GM21390 (cell line): ENCODE results near the gene RBM8A.

Source experiments
- ATAC-seq: cut with Tn5 transposase; IDR thresholded peaks from one replicate; pipeline ENCODE4 v1.9.1; 2021; ENCODE audit not compliant: unreplicated experiment

Gene RBM8A

DNA sequence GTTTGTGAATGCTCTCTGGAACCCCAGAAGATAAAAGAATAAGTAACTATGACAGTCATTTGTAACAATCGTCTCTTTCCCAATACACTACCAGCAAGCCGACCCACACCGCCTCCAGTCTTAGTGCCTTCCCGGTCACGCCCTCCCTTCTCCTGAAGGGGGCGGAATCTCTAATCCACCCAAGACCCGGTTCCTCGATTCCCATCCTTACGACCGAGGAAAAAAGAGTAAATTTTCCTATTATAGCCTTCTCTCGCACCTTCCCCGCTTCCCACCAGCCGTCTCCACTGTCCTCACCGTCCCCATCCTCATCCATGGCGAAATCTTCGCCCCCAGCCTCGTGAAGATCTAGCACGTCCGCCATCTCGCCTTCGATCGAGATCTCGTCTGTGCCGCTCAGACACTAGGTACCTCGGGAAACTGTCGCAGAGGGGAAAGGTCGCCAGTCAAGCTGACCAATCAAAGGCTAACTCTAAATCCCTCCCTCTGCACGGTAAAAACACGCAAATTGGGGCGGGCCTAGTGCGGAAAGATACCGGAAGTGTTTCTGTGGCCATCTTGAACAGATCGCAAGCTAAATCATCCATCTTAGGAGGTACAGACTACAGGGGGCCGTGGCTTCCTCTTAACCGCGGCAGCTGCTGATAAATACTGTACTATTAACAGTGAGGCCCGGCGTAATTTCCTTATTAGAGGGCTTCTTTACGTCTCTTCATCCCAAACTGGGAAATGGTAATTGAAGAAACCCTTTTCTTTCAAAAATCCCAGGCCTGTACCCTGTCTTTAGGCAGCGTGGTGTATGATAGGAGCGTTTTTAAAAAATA, at the start of gene RBM8A:
TSS of gene RBM8A (minus strand) at position 422 of the 824 bp plus-strand sequence. CDS start at position 364, 58 bp downstream.
- ATAC-seq: peak; percentile 94

DNA sequence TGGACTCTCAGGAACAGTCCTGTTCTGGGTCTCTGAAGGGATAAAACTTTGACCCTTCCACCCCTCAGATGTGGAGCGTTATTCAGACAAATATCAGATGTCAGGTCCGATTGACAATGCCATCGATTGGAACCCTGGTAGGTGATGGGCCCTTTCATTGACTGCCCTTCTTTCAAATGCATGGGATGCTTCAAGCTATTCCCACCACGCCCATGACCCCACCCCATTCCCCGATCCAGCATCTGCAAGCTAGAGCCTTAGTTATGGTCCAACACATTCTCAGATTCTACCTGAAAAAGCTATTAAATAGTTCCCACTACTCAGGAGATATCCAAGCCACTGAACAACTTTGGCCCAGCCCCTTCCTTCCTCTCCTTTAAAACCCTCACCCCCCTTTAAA, 49.7 kb upstream of the RBM8A start:
- no peak for ATAC-seq

GRCh38 chr1:145975216-145975615, 47.9 kb upstream of the RBM8A start:
- no peak for ATAC-seq

DNA sequence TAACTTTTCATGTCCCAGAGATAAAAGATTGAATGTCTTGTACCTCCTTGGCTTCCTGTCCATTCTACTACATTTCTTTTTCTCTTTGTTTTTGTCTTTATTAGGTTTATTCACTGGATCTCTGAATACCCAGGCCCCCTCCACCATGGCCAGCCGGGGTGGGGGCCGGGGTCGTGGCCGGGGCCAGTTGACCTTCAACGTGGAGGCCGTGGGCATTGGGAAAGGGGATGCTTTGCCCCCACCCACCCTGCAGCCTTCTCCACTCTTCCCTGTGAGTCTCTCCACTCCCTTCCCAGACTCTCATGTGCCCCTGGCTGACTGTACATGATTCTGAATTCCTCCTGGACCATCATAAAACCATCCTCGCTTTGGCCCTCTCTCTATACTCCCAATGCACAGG, 47.4 kb upstream of the RBM8A start:
- ATAC-seq: no peak

DNA sequence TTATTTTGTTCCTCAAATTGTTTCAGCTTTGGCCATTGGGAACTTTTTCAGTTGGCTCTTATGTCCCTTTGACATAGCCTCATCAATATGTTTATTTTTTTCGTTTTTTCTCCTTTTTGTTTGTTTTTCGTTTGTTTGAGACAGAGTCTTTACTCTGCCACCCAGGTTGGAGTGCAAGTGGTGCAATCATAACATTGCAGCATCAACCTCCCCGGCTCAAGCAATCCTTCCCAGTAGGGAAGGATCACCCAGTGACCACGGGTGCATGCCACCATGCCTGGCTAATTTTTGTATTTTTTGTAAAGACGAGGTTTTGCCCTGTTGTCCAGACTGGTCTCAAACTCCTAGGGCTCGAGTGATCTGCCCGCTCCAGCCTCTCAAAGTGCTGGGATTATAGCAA, 45.3 kb upstream of the RBM8A start:
- no peak for ATAC-seq

DNA sequence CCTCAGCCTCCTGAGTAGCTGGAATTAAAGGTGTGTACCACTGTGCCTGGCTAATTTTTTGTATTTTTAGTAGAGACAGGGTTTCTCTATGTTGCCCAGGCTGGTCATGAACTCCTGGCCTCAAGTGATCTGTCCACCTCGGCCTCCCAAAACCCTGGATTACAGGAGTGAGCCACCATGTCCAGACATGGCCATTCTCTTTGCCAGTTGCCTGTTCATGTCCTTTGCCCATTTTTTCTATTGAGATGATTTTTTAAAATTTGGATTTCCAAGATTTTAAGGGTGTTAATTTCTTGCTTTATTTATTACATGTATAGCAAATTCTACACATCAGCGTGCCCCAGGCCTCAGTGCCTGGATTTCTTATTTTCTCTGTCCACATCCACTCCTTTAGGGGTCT, 40.0 kb upstream of the RBM8A start:
- no peak for ATAC-seq

DNA sequence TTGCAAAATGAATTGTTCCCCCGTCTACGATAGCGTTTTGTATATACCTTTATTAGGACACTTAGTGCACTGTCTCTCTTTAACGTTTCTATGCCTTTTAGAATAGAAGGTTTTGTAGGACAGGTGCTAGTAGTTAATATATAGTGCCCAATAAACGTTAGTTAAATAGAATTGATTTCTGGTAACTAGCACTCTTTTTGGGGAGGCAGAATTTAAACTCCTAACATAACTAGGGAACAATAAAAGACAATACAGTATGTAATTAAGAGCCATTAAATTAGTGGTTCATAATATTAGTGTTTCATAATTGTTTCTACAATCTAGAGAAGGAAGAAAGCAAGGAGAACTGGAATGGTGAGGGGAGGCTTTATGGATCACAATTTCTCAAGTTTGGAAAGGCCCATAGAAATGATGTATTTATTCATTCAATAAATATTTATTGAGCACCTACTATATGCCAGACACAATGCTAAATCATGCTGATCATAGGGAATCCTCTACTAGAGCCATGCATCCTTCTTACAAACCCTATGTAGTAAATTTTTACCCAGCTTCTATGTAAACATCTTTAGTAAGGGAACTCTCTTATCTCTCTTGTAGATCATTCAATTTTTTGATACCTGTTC, 37.9 kb upstream of the RBM8A start:
- ATAC-seq: no peak

- peak; percentile 84 for ATAC-seq
These were observed 37.2 kb upstream of the RBM8A start, which contains the start of the genes ANKRD34A and POLR3GL for GRCh38 chr1:145964328-145965118. TSS of gene ANKRD34A (minus strand) at chr1:145964575. CDS start at chr1:145961759, 2,816 bp downstream. TSS of gene POLR3GL (plus strand) at chr1:145964690. CDS start at chr1:145974866, 10,176 bp downstream.

DNA sequence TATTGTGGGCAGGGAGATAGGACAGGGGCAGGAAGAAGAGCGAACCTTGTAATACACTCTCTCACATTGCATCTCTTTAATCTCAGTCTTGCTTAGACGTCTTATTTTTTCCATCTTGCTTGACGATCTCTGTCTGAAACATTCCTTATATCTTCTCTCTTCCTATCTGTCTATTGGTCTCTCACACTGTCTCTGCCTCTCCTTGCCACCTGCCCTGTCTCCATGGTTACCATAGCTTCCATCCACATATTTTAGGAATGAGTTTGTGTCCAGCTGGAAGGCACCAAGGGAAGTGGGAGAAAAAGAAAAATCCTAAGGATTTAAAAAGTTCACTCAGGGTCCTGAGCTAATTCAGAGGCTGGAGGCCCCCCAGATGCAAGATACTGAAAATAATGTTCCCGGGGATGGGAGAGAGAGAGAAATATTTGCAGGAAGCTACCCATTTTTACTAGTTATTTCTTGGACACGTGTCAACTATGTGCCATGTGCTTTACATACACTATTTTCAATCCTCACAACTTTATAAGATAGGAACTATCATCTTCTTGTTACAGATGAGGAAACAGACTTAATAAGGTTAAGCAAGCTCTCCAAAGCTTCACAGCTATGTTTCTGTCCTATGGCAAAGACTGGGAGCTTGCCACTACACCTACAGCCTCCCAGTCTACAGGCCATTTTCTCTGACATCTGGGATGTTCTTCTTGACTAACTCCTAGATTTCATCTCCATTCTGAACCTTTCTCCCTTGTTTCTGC, 36.2 kb upstream of the RBM8A start:
- no peak for ATAC-seq

DNA sequence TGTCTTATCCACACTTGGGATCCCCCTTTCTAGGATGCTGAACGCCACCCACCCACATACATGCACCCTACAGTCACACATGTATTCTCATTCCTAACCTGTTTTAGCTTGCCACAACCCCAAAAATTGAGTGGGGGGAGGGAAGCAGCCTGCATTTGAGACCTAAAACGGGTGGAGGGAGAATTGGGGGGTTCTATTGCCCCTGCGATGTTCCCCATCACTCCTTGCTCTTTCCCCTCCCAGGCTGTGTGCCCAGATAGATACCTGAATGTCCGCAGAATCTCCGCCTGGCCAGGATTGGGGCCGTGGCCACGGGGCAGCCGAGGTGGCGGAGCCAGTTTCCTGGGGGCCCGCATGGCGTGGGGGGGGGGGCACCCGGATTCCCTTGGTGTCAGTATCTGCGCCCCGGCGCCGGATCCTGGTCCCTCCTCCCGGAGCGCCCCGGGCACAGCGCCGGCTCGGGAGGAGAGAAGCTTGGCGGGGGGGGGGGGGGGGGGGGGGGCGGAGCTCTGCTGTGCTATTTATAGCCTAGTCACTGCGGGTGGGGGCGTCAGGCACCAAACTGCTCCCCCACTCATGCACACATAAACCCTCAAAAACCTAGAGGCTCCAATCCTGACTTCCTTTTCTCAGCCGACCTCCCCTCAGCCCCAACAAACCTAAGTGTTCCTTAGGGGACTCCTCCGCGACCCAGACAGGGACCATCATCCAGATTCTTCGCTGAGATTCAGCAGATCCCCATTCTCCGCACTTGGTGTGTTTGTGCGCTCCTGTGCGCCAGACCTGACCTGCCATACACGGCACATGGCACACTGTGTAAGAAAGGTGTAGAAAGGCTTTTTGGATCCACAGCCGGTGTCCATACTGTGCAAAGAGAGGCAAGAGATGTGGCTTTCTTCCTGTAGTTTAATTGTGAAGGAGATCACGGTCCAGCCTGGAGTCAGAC, 35.1 kb upstream of the RBM8A start:
- ATAC-seq: no peak

DNA sequence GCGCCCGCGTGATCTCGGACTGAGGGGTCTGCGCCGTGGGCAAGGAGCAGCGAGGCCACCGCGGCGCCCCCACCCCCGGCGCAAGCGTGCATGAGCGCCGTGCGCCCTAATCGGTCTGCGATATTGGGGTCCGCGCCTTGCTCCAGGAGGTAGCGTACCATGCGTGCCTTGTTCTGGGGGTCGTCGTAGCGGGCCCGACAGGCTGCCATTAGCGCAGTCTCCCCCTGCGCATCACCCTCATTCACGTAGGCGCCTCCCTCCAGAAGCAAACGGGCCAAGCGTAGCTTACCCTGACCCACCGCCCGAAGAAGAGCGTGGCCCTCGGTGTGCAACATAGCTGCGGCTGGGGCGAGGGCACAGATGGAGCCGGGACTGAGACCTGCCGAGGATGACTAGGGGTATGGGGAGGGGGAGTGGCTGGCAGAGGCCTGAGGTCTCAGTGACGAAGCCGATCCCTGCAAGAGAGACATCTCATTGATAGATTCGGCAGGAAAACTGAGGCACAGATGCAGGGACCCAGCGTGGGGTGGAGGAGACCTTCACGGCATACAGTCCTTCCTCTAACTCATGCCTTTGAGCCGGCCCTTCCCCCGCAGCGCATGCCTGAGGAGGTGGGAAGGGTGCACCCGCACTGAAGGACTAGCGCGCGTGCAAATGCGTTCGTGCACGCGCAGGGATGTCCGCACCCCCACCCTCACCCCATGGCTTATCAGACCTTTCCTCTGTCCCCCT, 34.3 kb upstream of the RBM8A start:
- no peak for ATAC-seq

DNA sequence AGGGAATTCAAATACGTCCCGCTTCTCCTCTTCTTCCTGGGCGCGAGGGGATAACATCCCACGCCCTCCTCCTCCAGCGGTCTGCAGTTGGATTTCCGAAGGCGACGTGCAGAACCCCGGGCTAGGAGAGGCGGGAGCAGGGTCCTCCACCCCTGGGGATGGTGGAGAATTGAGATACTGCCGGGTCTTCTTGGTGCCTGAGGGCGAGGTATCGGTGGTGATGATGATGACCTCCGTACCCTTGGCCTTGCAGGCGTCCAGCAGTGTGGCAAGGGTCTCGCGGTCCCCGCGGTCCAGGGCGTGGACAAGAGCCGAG, 33.8 kb upstream of the RBM8A start:
- ATAC-seq: no peak

DNA sequence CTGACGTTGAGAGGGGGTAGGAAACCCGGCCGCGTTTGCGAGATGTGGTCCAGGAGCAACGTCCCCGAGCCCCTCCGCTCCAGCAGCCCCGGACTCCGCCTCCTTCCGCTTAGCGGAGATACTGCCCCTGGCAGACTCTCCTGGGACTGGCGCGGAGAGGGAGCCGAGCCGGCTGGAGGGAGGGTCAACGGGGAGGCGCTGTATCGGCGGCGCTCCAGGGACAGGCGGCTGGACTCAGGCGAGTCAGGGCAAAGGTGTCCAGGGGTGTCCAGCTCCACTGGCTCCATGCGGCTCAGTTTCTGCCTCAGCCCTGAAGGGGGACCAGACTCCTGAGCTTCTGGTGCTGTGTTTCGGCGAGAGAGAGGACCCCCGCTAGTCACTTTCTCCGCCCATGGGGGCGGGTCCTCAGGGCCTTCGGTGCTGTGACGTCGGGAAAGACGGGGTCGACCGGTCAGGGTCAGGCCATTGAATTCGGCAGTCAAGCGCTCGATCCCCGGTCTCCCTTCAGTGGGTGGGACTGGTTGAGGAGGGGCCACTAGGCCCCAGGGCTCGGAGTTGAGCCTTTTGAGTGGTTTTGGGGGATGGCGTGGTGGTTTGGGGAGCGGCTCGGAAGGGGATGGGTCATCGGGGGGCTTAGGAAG, 33.3 kb upstream of the RBM8A start:
- no peak for ATAC-seq

GRCh38 chr1:145959957-145960467, 32.7 kb upstream of the RBM8A start:
- ATAC-seq: no peak

- no peak for ATAC-seq
These were observed 32.0 kb upstream of the RBM8A start for GRCh38 chr1:145959333-145959732.

- ATAC-seq: no peak
These were observed 31.4 kb upstream of the RBM8A start for GRCh38 chr1:145958734-145959133.

DNA sequence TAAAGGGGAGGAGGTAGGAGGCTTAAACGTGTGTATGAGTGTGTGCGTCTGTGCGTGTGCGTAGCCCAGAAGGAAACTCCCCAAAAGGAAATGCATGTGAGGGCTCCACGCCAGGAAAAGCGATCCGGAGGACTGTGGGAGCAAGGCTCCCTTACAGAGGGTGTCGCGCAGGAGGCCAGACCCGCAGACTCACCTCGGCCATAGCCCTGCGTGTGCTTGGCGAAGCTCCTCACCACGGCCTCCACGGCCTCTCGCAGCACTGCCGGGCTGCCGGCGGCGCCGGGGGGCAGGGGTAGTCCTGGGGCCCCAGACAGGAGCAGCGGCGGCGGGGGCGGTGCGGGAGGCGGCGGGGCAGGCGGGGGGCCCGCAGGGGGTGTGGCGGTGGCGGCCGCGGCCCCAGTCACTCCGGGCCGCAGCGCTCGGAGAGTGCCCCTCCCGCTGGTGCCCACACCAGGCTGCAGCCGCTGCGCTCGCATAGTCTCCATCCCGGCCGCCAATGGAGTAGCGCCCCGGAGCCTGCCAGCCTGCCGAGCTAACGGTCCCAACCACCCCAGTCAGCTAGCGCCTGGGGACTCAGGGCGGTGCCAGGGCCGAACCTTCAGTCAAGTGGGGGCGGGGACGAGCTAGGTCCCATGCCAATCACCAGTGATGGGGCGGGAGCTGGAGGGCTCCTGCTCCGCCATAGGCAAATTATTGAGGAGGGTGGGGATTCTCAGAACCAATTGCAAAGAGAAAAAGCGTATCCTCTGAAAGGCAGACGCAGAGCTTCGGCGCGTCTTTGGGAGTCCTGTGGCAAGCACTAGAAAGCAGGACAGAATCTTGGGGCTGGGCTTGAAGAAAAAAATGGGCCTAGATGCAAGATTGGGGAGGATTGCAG, 30.4 kb upstream of the RBM8A start, which contains the start of gene LIX1L:
TSS of gene LIX1L (minus strand) at position 575 of the 877 bp plus-strand sequence. CDS start at position 485, 90 bp downstream.
- ATAC-seq: peak; percentile 83
